ENCODE measurements around the gene SKI.

Gene SKI

DNA sequence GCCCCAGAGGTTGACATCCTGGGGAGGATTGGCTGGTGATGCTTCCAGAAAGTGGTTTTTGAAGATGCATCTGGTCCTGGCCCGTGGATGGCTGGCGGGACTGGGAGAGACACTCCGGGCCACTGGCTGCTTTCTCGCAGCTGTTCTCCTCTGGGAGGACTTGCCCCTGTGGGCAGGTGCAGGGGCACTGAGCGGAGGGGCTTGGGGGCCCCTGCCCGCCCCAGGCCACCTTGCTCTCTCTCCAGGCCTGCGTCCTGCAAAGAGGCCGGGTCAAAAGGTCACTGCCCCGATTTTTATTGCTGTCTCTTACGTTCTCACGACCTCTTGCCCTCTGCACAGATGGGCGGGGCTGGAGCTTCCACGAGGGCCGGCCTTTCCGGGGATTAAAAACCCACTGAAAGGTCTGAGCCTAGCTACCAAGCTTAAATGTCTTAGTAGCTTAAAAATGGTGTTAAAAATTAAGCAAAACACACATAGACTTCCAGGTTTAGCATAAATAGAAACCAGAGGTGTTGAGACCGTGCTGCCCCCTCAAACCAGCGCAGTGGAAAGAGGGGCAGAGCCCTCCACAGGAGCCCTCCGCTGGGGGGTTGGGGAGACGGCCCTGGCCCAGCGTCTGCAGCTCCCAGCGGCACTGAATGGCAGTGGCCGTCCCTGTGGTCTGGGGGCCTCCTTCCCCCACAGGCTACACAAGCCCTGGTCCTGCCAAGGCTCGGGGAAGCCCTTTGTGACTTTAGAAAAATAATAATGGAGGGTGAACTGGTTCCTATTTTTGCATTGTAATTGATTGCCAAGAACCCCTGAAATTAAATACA is 43.9 kb downstream of the SKI start:
- TF ChIP-seq, protein P1, sequence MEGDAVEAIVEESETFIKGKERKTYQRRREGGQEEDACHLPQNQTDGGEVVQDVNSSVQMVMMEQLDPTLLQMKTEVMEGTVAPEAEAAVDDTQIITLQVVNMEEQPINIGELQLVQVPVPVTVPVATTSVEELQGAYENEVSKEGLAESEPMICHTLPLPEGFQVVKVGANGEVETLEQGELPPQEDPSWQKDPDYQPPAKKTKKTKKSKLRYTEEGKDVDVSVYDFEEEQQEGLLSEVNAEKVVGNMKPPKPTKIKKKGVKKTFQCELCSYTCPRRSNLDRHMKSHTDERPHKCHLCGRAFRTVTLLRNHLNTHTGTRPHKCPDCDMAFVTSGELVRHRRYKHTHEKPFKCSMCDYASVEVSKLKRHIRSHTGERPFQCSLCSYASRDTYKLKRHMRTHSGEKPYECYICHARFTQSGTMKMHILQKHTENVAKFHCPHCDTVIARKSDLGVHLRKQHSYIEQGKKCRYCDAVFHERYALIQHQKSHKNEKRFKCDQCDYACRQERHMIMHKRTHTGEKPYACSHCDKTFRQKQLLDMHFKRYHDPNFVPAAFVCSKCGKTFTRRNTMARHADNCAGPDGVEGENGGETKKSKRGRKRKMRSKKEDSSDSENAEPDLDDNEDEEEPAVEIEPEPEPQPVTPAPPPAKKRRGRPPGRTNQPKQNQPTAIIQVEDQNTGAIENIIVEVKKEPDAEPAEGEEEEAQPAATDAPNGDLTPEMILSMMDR (IDR thresholded peaks at IDR 0.05; ENCODE audit: low read depth, low read length, missing control alignments) = no peak
- no peak overlapping the region for H3K4me3 ChIP-seq (ENCODE audit: low read depth, low read length)
- DNase-seq (ENCODE audit: low read depth) = no peak
- in situ Hi-C loops (cut with HindIII; ENCODE audit: low sequenced_read_pairs) = loop anchor here (10.0 kb wide), 1 partner anchor 77 kb away; the partner anchor contains the start of gene FAAP20

DNA sequence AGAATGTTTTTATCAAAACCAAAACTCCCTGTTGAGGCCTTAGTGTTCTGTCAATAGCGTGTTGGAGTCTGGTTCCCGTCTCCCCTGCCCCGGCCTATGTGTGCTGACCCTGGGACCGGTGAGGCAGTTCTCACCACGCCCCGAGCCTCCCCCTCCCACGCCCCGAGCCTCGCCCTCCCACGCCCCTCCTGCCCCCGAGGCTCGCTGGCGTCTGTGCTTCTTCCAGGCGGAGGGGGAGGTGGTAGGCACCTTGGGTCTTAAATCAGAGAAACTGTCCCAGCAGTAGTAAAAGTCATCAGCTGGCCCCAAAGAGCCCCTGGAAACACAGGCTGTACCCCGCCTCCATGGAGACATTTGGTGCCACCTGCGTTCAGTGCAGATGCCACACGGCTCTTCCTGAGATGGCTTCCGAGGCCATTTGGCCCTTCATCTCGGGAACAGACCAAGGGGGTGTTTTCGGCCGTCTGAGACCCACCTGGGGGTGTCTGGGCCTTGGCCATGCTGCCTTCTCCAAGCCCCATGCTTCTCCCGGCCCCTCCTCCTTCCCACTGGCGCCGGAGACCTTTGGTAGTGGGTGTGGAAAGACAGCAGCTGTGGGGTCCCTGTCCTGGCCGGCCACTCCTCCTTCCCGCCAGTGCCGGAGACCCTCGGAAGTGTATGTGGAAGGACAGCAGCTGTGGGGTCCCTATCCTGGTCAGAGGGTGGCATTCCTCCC is 44.7 kb downstream of the SKI start:
- no peak for DNase-seq (ENCODE audit: low read depth)
- no peak overlapping the region for H3K4me3 ChIP-seq (ENCODE audit: low read depth, low read length)
- TF ChIP-seq, protein P1 (IDR thresholded peaks at IDR 0.05; ENCODE audit: low read depth, low read length, missing control alignments) = no peak
- in situ Hi-C loops (cut with HindIII; ENCODE audit: low sequenced_read_pairs) = loop anchor here (10.0 kb wide), 1 partner anchor 78 kb away; the partner anchor contains the start of gene FAAP20

DNA sequence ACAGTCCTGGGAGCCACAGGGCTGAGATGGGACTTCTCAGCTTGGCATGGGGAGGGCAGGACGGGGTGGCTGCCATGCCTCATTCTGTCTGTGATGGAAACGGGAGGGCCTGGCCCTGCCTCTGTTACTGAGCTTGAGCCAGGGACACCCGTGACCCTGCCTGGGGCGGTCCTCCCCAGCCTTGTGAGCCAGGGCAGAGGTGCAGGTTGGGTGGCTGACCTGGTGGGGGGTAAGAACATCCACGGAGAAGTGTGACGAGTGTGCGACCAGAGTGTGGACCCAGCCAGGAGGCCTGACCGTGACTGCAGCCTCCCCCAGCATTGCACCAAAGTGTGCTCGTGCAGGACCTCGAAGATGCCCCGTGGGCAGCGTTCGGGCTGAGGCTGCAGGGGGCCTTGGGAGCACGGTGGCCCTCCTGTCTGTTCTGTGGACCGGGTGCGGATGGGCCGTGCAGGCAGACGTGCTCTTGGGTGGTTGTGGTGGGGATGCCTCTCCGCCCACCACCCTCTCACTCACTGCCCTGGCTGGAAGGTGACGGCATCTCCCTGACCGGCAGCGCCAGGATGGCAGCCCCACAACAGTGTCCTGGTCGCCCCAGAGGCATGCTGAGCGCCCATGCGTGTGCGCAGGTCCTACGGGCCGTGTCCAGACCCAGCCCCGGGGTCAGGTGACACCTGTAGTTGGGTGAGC is 45.4 kb downstream of the SKI start:
- no peak for DNase-seq (ENCODE audit: low read depth)
- in situ Hi-C loops (cut with HindIII; ENCODE audit: low sequenced_read_pairs) = loop anchor here (10.0 kb wide), 1 partner anchor 79 kb away; the partner anchor contains the start of gene FAAP20
- TF ChIP-seq, protein P1 (IDR thresholded peaks at IDR 0.05; ENCODE audit: low read depth, low read length, missing control alignments) = no peak

DNA sequence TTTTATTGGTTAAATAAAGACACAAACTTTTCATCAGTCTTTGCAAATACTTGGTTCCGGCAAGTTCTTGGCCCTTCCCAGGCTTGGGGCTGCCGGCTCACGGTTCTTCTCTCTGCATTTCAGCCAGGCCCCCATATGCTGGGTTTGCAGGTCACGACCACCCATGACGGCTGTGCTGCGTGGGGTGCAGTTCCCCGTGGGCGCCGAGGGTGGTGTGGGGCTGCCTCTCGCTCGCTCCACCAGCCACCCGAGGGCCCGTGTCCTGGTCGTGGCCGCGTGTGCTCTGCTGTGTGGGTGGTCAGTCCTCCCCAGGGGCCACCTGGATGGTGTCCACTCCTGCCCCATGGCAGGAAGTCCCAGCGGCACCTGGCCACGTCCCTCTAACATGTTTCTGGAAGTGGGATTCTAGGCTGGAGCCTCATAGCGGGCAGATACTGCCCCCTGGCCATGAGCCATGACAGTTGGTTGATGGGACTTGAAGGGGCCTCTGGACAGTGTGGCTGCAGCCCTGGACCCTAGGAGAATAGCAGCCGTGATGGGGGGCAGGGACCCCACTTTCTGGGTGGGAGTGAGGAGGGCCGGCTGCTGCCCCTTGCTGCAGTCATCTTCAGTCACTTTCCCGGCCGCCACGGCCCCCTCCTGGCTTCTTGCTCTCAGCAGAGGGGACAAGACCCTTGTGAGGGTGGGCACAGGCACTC is 46.3 kb downstream of the SKI start:
- no peak overlapping the region for H3K4me3 ChIP-seq (ENCODE audit: low read depth, low read length)
- DNase-seq (ENCODE audit: low read depth) = no peak
- in situ Hi-C loops (cut with HindIII; ENCODE audit: low sequenced_read_pairs) = loop anchor here (10.0 kb wide), 1 partner anchor 80 kb away; the partner anchor contains the start of gene FAAP20
- TF ChIP-seq, protein P1 (IDR thresholded peaks at IDR 0.05; ENCODE audit: low read depth, low read length, missing control alignments) = no peak

More for the DNA sequence above, 45.4 kb downstream of the SKI start:
- H3K4me3 ChIP-seq (ENCODE audit: low read depth, low read length) = no peak overlapping the region

DNA sequence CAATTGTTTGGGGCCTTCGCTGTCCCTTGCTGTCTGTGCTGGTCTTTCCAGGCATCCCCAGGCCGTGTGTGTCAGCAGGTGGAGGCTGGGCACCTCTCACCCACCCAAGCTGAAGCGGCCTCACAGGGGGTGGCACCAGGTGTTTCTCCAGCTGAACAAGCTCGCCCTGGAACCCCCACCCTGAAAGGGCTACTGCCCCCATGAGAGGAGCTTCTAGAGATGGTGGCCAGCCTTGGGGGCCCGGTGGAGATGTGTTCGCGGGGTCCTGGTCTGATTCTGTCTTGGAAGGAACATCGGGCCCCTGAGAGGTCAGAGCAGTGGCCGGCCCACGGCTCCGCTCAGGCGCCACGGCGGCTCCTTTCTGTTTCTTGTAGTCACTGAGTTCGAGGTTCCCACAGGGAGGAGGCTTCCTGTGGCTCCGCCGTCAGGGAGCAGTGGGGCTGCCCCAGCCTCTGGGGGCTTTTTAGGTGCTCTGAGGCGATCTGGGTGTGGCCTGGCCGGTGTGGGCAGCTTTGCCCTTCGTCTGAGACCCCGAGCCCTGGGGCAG is 46.9 kb downstream of the SKI start:
- DNase-seq (ENCODE audit: low read depth) = no peak
- in situ Hi-C loops (cut with HindIII; ENCODE audit: low sequenced_read_pairs) = loop anchor here (10.0 kb wide), 1 partner anchor 80 kb away; the partner anchor contains the start of gene FAAP20
- H3K4me3 ChIP-seq (ENCODE audit: low read depth, low read length) = no peak overlapping the region
- TF ChIP-seq, protein P1 (IDR thresholded peaks at IDR 0.05; ENCODE audit: low read depth, low read length, missing control alignments) = no peak

All from astrocyte of the cerebellum (primary cell).